Measurements from ENCODE around the gene GPR55. TPM values are rescaled to one million over a fixed set of nuclear protein-coding genes. Genes with fewer than 3 reads are reported as not detected.

GPR55 gene
- total and polyA plus RNA-seq, 2 donors (not counting 1 experiment from before 2014, with no cell fraction given): 3.0 to 4.1 TPM

DNA sequence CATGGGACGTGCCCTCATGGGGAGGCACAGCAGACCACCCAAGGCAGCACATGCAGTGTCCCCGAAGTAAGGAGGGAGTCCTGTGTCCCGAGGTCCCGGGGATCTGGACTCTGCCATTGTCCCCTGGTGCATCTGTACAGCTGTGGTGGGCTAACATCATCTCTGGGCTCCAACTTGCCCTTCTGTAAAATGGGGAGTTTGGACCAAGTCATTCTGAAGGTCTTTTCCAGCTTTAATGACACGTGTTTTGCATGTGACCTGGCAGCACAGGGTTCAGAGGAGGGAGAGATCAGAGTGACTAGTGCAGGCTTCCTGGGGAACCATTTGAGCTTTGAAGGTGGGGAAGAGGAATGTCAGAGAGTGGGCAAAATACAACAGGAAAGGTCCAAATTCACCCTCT lies 38.8 kb downstream of the GPR55 start:
- Histone ChIP-seq H3K9me3 (ENCODE audit: control extremely low read depth in 1 of 3, control insufficient read depth in 2 of 3, insufficient read depth in 1 of 3, low read length in 2 of 3) (peaks cover 0 to 5% (median 0%) of the 10 kb centered on the region in 3 donors), H2AFZ (ENCODE audit: insufficient read depth, low read depth, low read length, poor library complexity, severe bottlenecking) (no peak overlapping the region), H3K4me1 (ENCODE audit: control insufficient read depth in 2 of 2, insufficient read depth in 2 of 2, low read length in 2 of 2) (peaks cover 15 to 33% of the 10 kb centered on the region in 2 donors), H3K4me2 (replicated peaks; ENCODE audit: low read depth, low read length, poor library complexity, severe bottlenecking) (peak overlapping the region; percentile 35), H3K9ac (ENCODE audit: low read length) (no peak overlapping the region), H3K4me3 (ENCODE audit: control extremely low read depth in 1 of 5, extremely low read depth in 1 of 5, insufficient read depth in 1 of 5, low read depth in 2 of 5, low read length in 4 of 5) (no peak overlapping the region), H3K27ac (ENCODE audit: low read length in 2 of 2) (no peak overlapping the region), H3K27me3 (replicated peaks in 1 of 4; ENCODE audit: control extremely low read depth in 1 of 4, control insufficient read depth in 3 of 4, insufficient read depth in 4 of 4, low read length in 3 of 4) (no peaks in the 10 kb centered on the region), H4K20me1 (ENCODE audit: control insufficient read depth, insufficient read depth, low read length, poor library complexity, severe bottlenecking) (no peaks in the 10 kb centered on the region), H3K36me3 (replicated peaks in 1 of 2; ENCODE audit: control extremely low read depth in 1 of 2, control insufficient read depth in 1 of 2, extremely low read depth in 1 of 2, insufficient read depth in 2 of 2, low read length in 1 of 2) (no peaks in the 10 kb centered on the region), H3K79me2 (ENCODE audit: control insufficient read depth, insufficient read depth, low read length) (no peaks in the 10 kb centered on the region)
- ATAC-seq (ENCODE audit: low read depth): no peak
- Mint-ChIP-seq H3K4me3 (no peak overlapping the region), H3K4me1 (peaks cover 21% of the 10 kb centered on the region), H3K27ac (no peak overlapping the region), H3K9me3 (ENCODE audit: insufficient read depth) (no peaks in the 10 kb centered on the region), H3K27me3 (no peaks in the 10 kb centered on the region)
- 77% methylated on average over 5 of the region's 5 CpGs for WGBS (ENCODE audit: insufficient coverage)
- POLR2A ChIA-PET: no interaction called here
- TF ChIP-seq EZH2 (IDR thresholded peaks at IDR 0.05; ENCODE audit: borderline replicate concordance, insufficient read depth, low read depth, low read length, poor library complexity, severe bottlenecking): no peak
- TF ChIP-seq, protein P1, sequence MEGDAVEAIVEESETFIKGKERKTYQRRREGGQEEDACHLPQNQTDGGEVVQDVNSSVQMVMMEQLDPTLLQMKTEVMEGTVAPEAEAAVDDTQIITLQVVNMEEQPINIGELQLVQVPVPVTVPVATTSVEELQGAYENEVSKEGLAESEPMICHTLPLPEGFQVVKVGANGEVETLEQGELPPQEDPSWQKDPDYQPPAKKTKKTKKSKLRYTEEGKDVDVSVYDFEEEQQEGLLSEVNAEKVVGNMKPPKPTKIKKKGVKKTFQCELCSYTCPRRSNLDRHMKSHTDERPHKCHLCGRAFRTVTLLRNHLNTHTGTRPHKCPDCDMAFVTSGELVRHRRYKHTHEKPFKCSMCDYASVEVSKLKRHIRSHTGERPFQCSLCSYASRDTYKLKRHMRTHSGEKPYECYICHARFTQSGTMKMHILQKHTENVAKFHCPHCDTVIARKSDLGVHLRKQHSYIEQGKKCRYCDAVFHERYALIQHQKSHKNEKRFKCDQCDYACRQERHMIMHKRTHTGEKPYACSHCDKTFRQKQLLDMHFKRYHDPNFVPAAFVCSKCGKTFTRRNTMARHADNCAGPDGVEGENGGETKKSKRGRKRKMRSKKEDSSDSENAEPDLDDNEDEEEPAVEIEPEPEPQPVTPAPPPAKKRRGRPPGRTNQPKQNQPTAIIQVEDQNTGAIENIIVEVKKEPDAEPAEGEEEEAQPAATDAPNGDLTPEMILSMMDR (IDR thresholded peaks at IDR 0.05): no peak
- CTCF ChIA-PET: interaction anchor here (0.9 to 1.1 kb wide), 4 partner anchors 10 to 62 kb away, joined by 3 to 4 read pairs (median 3); partner anchors contain the start of gene ITM2C
- intact Hi-C loops (cut with micrococcal nuclease): no loop called here
- no peak for DNase-seq

DNA sequence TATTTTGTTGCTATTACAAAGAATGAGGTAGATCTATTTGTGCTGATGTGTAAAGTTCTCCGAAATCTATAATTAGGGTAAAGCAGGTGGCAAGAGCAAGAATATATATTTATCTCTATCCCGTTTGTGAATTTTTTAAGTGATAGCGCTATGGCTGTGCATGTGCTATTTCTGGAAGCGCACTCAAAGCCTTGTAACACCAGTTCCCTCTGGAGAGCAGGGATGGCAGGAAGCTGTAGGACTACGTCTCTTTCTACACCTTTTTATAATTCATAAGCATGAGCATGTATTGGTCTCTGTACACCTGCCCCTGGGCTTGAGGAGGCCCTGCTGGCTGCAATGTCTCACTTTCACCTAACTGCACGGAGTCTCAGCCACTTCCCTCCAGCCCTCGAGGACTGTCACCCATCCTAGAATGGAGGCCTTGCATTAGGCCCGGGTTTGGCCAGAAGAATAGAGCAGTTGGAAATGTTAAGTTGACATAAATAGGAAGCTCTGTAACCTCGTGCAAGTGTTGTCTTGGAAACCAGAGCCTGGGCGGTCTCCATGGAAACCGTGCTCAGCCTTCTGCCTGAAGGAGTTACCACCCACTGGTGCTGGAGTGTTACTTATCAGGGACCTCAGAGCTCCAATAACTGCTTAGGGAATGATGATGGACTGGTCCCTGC lies 39.4 kb downstream of the GPR55 start:
- Histone ChIP-seq H2AFZ (ENCODE audit: insufficient read depth, low read depth, low read length, poor library complexity, severe bottlenecking) (peak overlapping the region; percentile 37), H4K20me1 (ENCODE audit: control insufficient read depth, insufficient read depth, low read length, poor library complexity, severe bottlenecking) (no peaks in the 10 kb centered on the region), H3K4me2 (replicated peaks; ENCODE audit: low read depth, low read length, poor library complexity, severe bottlenecking) (peak overlapping the region; percentile 35), H3K27me3 (replicated peaks in 1 of 4; ENCODE audit: control extremely low read depth in 1 of 4, control insufficient read depth in 3 of 4, insufficient read depth in 4 of 4, low read length in 3 of 4) (no peaks in the 10 kb centered on the region), H3K36me3 (replicated peaks in 1 of 2; ENCODE audit: control extremely low read depth in 1 of 2, control insufficient read depth in 1 of 2, extremely low read depth in 1 of 2, insufficient read depth in 2 of 2, low read length in 1 of 2) (no peaks in the 10 kb centered on the region), H3K4me1 (ENCODE audit: control insufficient read depth in 2 of 2, insufficient read depth in 2 of 2, low read length in 2 of 2) (peaks cover 13 to 27% of the 10 kb centered on the region in 2 donors), H3K27ac (ENCODE audit: low read length in 2 of 2) (no peak overlapping the region), H3K4me3 (ENCODE audit: control extremely low read depth in 1 of 5, extremely low read depth in 1 of 5, insufficient read depth in 1 of 5, low read depth in 2 of 5, low read length in 4 of 5) (no peak overlapping the region), H3K9ac (ENCODE audit: low read length) (no peak overlapping the region), H3K9me3 (ENCODE audit: control extremely low read depth in 1 of 3, control insufficient read depth in 2 of 3, insufficient read depth in 1 of 3, low read length in 2 of 3) (peaks cover 0 to 5% (median 0%) of the 10 kb centered on the region in 3 donors), H3K79me2 (ENCODE audit: control insufficient read depth, insufficient read depth, low read length) (no peaks in the 10 kb centered on the region)
- intact Hi-C loops (cut with micrococcal nuclease): no loop called here
- no peak for TF ChIP-seq EZH2 (IDR thresholded peaks at IDR 0.05; ENCODE audit: borderline replicate concordance, insufficient read depth, low read depth, low read length, poor library complexity, severe bottlenecking)
- TF ChIP-seq, protein P1 (IDR thresholded peaks at IDR 0.05): no peak
- Mint-ChIP-seq H3K4me3 (no peak overlapping the region), H3K27me3 (no peaks in the 10 kb centered on the region), H3K4me1 (peaks cover 20% of the 10 kb centered on the region), H3K27ac (no peak overlapping the region), H3K9me3 (ENCODE audit: insufficient read depth) (no peaks in the 10 kb centered on the region)
- WGBS (ENCODE audit: insufficient coverage): 32% methylated on average over 6 of the region's 11 CpGs
- CTCF ChIA-PET: interaction anchor here (0.9 to 1.5 kb wide), 5 partner anchors 11 to 102 kb away, joined by 3 to 6 read pairs (median 3); partner anchors contain the start of gene ITM2C
- ATAC-seq (ENCODE audit: low read depth): peak; percentile 33
- peak; percentile 47 for DNase-seq
- POLR2A ChIA-PET: no interaction called here

Data from B cell (primary cell).